ENCODE measurements around the gene RNF169.

GRCh38 chr11:74777877-74778276, 29.2 kb downstream of the RNF169 start:
- no peak for TF ChIP-seq POLR2A (IDR thresholded peaks at IDR 0.05)
- TF ChIP-seq, protein P1, sequence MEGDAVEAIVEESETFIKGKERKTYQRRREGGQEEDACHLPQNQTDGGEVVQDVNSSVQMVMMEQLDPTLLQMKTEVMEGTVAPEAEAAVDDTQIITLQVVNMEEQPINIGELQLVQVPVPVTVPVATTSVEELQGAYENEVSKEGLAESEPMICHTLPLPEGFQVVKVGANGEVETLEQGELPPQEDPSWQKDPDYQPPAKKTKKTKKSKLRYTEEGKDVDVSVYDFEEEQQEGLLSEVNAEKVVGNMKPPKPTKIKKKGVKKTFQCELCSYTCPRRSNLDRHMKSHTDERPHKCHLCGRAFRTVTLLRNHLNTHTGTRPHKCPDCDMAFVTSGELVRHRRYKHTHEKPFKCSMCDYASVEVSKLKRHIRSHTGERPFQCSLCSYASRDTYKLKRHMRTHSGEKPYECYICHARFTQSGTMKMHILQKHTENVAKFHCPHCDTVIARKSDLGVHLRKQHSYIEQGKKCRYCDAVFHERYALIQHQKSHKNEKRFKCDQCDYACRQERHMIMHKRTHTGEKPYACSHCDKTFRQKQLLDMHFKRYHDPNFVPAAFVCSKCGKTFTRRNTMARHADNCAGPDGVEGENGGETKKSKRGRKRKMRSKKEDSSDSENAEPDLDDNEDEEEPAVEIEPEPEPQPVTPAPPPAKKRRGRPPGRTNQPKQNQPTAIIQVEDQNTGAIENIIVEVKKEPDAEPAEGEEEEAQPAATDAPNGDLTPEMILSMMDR (IDR thresholded peaks at IDR 0.05): no peak
